Caco-2 (cell line): ENCODE measurements around the gene PRICKLE3. TPM values are rescaled to one million over a fixed set of nuclear protein-coding genes. Genes with fewer than 3 reads are reported as not detected.
"Not testable (repeated sequence)": the region's sequence is repeated elsewhere in the genome, so short reads cannot be mapped to it uniquely, and the experiment has no call there.

Experiments
- BruUV-seq: library from RNA; stranded (reverse); fragments of 400-500 nt; replicated peaks from 2 replicates; lab custom pipeline; 2021; lab: Mats Ljungman, UMichigan
- CTCF ChIA-PET: fragments of 300-600 bp; sonication (Branson Sonifier 250); formaldehyde crosslinking; loops from one replicate; lab custom pipeline; 2022; ENCODE audit warnings: antibody characterized with exemption; lab: Charles Lee
- POLR2A ChIA-PET: fragments of 300-600 bp; sonication (Branson Sonifier 250); formaldehyde crosslinking; loops from one replicate; lab custom pipeline; 2022; ENCODE audit warnings: antibody characterized with exemption; lab: Charles Lee
- DNase-seq, 2 experiments: peaks; one replicate each; pipeline versions ENCODE4 v3.0.0 to v3.0.0-alpha.2; 2020 to 2022
- H3K27me3 ChIP-seq: replicated peaks from 2 replicates; pipeline ENCODE4 v1.6.0; 2011; ENCODE audit warnings: low read length; ENCODE audit not compliant: control insufficient read depth, insufficient read depth
- H3K36me3 ChIP-seq: 2 replicates; pipeline ENCODE4 v1.5.1; 2011; ENCODE audit warnings: low read length; ENCODE audit not compliant: control insufficient read depth, insufficient read depth
- H3K4me1 ChIP-seq: fragments of 250-450 bp; sonication (Bioruptor Pico); 2 replicates; pipeline ENCODE4 v1.5.1; 2020; ENCODE audit warnings: mild to moderate bottlenecking
- H3K4me3 ChIP-seq: 2 replicates; pipeline ENCODE4 v1.5.1; 2011; ENCODE audit warnings: low read depth, mild to moderate bottlenecking, control low read depth, low read length
- H3K9me3 ChIP-seq: fragments of 250-450 bp; sonication (Bioruptor Pico); 2 replicates; pipeline ENCODE4 v1.5.1; 2020; ENCODE audit warnings: mild to moderate bottlenecking, moderate library complexity
- H3K27ac Mint-ChIP-seq: one replicate; pipeline ENCODE4 v1.8.0; 2022; ENCODE audit warnings: mixed read lengths; ENCODE audit not compliant: unreplicated experiment
- H3K27me3 Mint-ChIP-seq: one replicate; pipeline ENCODE4 v1.8.0; 2022; ENCODE audit warnings: mixed read lengths; ENCODE audit not compliant: insufficient read depth, unreplicated experiment
- H3K36me3 Mint-ChIP-seq: one replicate; pipeline ENCODE4 v1.8.0; 2022; ENCODE audit warnings: mild to moderate bottlenecking, mixed read lengths; ENCODE audit not compliant: insufficient read depth, unreplicated experiment
- H3K4me1 Mint-ChIP-seq: one replicate; pipeline ENCODE4 v1.8.0; 2022; ENCODE audit warnings: low read depth, mixed read lengths; ENCODE audit not compliant: unreplicated experiment
- H3K4me3 Mint-ChIP-seq: one replicate; pipeline ENCODE4 v1.8.0; 2022; ENCODE audit warnings: mild to moderate bottlenecking, moderate library complexity, mixed read lengths; ENCODE audit not compliant: unreplicated experiment
- H3K9me3 Mint-ChIP-seq: one replicate; pipeline ENCODE4 v1.8.0; 2022; ENCODE audit warnings: mixed read lengths; ENCODE audit not compliant: unreplicated experiment
- CTCF ChIP-seq, 2 experiments: fragments of 200-600 bp in 1 of 2; IDR thresholded peaks; 1 replicate in 1 of 2; 2 replicates in 1 of 2; pipeline versions ENCODE4 v1.5.1 to v1.8.0; 2011 to 2022; ENCODE audit warnings: antibody characterized with exemption in 1 of 2, control low read depth in 1 of 2, inconsistent platforms in 1 of 2, low read depth in 1 of 2, low read length in 1 of 2, mild to moderate bottlenecking in 1 of 2, moderate library complexity in 1 of 2; ENCODE audit not compliant: insufficient read depth in 1 of 2, severe bottlenecking in 1 of 2, unreplicated experiment in 1 of 2
- intact Hi-C: fragments of 100-400 bp; cut with micrococcal nuclease; formaldehyde crosslinking; loops from one replicate; pipeline ENCODE4 v1.10.0; 2022; ENCODE audit not compliant: unreplicated experiment
- total RNA-seq: library from RNA; stranded (reverse); gene quantifications from 2 replicates; pipeline ENCODE4 v1.2.3, GENCODE V29; 2022

Gene PRICKLE3
- total RNA-seq, 1 experiment from 2014 or later = 8.4 TPM

GRCh38 chrX:49176421-49177326 is 9.5 kb downstream of the PRICKLE3 start:
- POLR2A ChIA-PET = interaction anchor here (0.5 kb wide), 1 partner anchor 218 kb away, joined by 3 read pairs; no protein-coding TSS in a partner anchor

GRCh38 chrX:49175435-49176274 is 10.5 kb downstream of the PRICKLE3 start:
- BruUV-seq = no TSS peak
- Histone ChIP-seq H3K27me3 (no peaks in the 10 kb centered on the region), H3K4me1 (no peaks in the 10 kb centered on the region), H3K4me3 (no peak overlapping the region), H3K36me3 (no peaks in the 10 kb centered on the region), H3K9me3 (no peaks in the 10 kb centered on the region)
- no peak for DNase-seq
- no peaks in the 10 kb centered on the region for H3K27me3 Mint-ChIP-seq
- H3K36me3 Mint-ChIP-seq = peaks cover 22% of the 10 kb centered on the region
- peak overlapping the region; percentile 55 for H3K27ac Mint-ChIP-seq
- H3K4me3 Mint-ChIP-seq = no peak overlapping the region
- ChIA-PET CTCF (no interaction called here), POLR2A (interaction anchor here (0.5 kb wide), 1 partner anchor 217 kb away, joined by 3 read pairs; no protein-coding TSS in a partner anchor)
- no peaks in the 10 kb centered on the region for H3K9me3 Mint-ChIP-seq
- peaks cover 14% of the 10 kb centered on the region for H3K4me1 Mint-ChIP-seq
- intact Hi-C loops = loop anchor here (10.0 kb wide), 1 partner anchor 59 kb away; the partner anchor contains the start of genes CACNA1F and CCDC22
- no peak for TF ChIP-seq CTCF (IDR thresholded peaks at IDR 0.05; ENCODE audit: insufficient read depth in 1 of 2, low read depth in 1 of 2, low read length in 1 of 2, severe bottlenecking in 1 of 2, unreplicated experiment in 1 of 2)

More at GRCh38 chrX:49176421-49177326, 9.5 kb downstream of the PRICKLE3 start:
- TF ChIP-seq CTCF (IDR thresholded peaks at IDR 0.05; ENCODE audit: insufficient read depth in 1 of 2, low read depth in 1 of 2, low read length in 1 of 2, severe bottlenecking in 1 of 2, unreplicated experiment in 1 of 2) = no peak
- intact Hi-C loops = loop anchor here (10.0 kb wide), 1 partner anchor 58 kb away; the partner anchor contains the start of genes CACNA1F and CCDC22
- Histone ChIP-seq H3K4me1 (no peaks in the 10 kb centered on the region), H3K27me3 (no peaks in the 10 kb centered on the region), H3K9me3 (no peaks in the 10 kb centered on the region), H3K4me3 (no peak overlapping the region), H3K36me3 (no peaks in the 10 kb centered on the region)
- Mint-ChIP-seq H3K4me3 (no peak overlapping the region), H3K9me3 (no peaks in the 10 kb centered on the region), H3K36me3 (peaks cover 20% of the 10 kb centered on the region), H3K4me1 (peaks cover 14% of the 10 kb centered on the region), H3K27me3 (no peaks in the 10 kb centered on the region), H3K27ac (peak overlapping the region; percentile 55)
- CTCF ChIA-PET = interaction anchor here (1.0 kb wide), 1 partner anchor 21 kb away, joined by 3 read pairs; no protein-coding TSS in a partner anchor
- DNase-seq = no peak
- BruUV-seq = no TSS peak

GRCh38 chrX:49174723-49175122 is 11.4 kb downstream of the PRICKLE3 start:
- Histone ChIP-seq H3K4me3 (no peak overlapping the region), H3K36me3 (no peaks in the 10 kb centered on the region), H3K27me3 (no peaks in the 10 kb centered on the region), H3K9me3 (no peaks in the 10 kb centered on the region), H3K4me1 (no peaks in the 10 kb centered on the region)
- Mint-ChIP-seq H3K4me3 (peak overlapping the region; percentile 28), H3K36me3 (peaks cover 16% of the 10 kb centered on the region), H3K27me3 (no peaks in the 10 kb centered on the region), H3K4me1 (peaks cover 14% of the 10 kb centered on the region), H3K9me3 (no peaks in the 10 kb centered on the region), H3K27ac (no peak overlapping the region)
- BruUV-seq = no TSS peak
- no peak for DNase-seq
- TF ChIP-seq CTCF (IDR thresholded peaks at IDR 0.05; ENCODE audit: insufficient read depth in 1 of 2, low read depth in 1 of 2, low read length in 1 of 2, severe bottlenecking in 1 of 2, unreplicated experiment in 1 of 2) = no peak
- POLR2A ChIA-PET = no interaction called here
- intact Hi-C loops = loop anchor here (10.0 kb wide), 1 partner anchor 60 kb away; the partner anchor contains the start of genes CACNA1F and CCDC22
- CTCF ChIA-PET = no interaction called here

- BruUV-seq, H3K4me1 ChIP-seq, H3K27ac Mint-ChIP-seq, CTCF ChIA-PET, H3K27me3 Mint-ChIP-seq, H3K36me3 ChIP-seq, H3K9me3 Mint-ChIP-seq, DNase-seq, H3K27me3 ChIP-seq, H3K4me3 ChIP-seq, POLR2A ChIA-PET, H3K9me3 ChIP-seq: not testable (repeated sequence)
- Mint-ChIP-seq H3K4me3 (peak overlapping the region; percentile 86), H3K4me1 (peaks cover 14% of the 10 kb centered on the region), H3K36me3 (peaks cover 16% of the 10 kb centered on the region)
- intact Hi-C loops = loop anchor here (10.0 kb wide), 1 partner anchor 61 kb away; the partner anchor contains the start of genes CACNA1F and CCDC22
Measured at GRCh38 chrX:49173544-49173943, 12.6 kb downstream of the PRICKLE3 start.
